Activated naive CD4-positive, alpha-beta T cell treated with anti-CD3 and anti-CD28 coated beads for 36 hours (primary cell): ENCODE data around the gene GPR15. TPM values are rescaled to one million over a fixed set of nuclear protein-coding genes. Genes with fewer than 3 reads are reported as not detected.
"Not testable (repeated sequence)": the region's sequence is repeated elsewhere in the genome, so short reads cannot be mapped to it uniquely, and the experiment has no call there.

ENCODE experiments used
- CTCF ChIA-PET: fragments of 350-600 bp; sonication (Branson Sonifier 250); formaldehyde crosslinking; loops from one replicate; lab custom pipeline; 2021; ENCODE audit warnings: antibody characterized with exemption; lab: Charles Lee
- DNase-seq: peaks from one replicate; pipeline ENCODE4 v3.0.0-alpha.2; 2020
- H3K27ac Mint-ChIP-seq: one replicate; pipeline ENCODE4 v1.8.0; 2021; ENCODE audit warnings: mild to moderate bottlenecking, mixed read lengths
- H3K27me3 Mint-ChIP-seq: one replicate; pipeline ENCODE4 v1.8.0; 2021; ENCODE audit warnings: low read depth, mixed read lengths
- H3K36me3 Mint-ChIP-seq: one replicate; pipeline ENCODE4 v1.8.0; 2021; ENCODE audit warnings: low read depth, mixed read lengths
- H3K4me1 Mint-ChIP-seq: one replicate; pipeline ENCODE4 v1.8.0; 2021; ENCODE audit warnings: low read depth, mixed read lengths
- H3K4me3 Mint-ChIP-seq: one replicate; pipeline ENCODE4 v1.8.0; 2021; ENCODE audit warnings: mild to moderate bottlenecking, moderate library complexity, mixed read lengths
- H3K9me3 Mint-ChIP-seq: one replicate; pipeline ENCODE4 v1.8.0; 2021; ENCODE audit warnings: mixed read lengths
- intact Hi-C: fragments of 100-400 bp; cut with micrococcal nuclease; formaldehyde crosslinking; loops from one replicate; pipeline ENCODE4 v1.15.1; 2023
- total RNA-seq, 2 experiments: library from RNA; stranded (reverse); gene quantifications; one replicate each; pipeline ENCODE4 v1.2.3, GENCODE V29; 2021

The GPR15 gene
- total RNA-seq, 2 experiments from 2014 or later: 0.25 to 0.26 TPM

- Mint-ChIP-seq H3K4me1 (peaks cover 52% of the 10 kb centered on the region), H3K4me3 (no peak overlapping the region), H3K27ac (peak overlapping the region; percentile 30), H3K36me3 (no peaks in the 10 kb centered on the region), H3K27me3 (peaks cover 5% of the 10 kb centered on the region), H3K9me3 (no peaks in the 10 kb centered on the region)
- CTCF ChIA-PET: no interaction called here
- intact Hi-C loops: no loop called here
- no peak for DNase-seq
Measured at GRCh38 chr3:98552232-98553020, 20.6 kb downstream of the GPR15 start.

- H3K4me3 Mint-ChIP-seq: no peak overlapping the region
- H3K4me1 Mint-ChIP-seq: peaks cover 57% of the 10 kb centered on the region
- DNase-seq: no peak
- no peaks in the 10 kb centered on the region for H3K9me3 Mint-ChIP-seq
- H3K27me3 Mint-ChIP-seq: peaks cover 5% of the 10 kb centered on the region
- no peaks in the 10 kb centered on the region for H3K36me3 Mint-ChIP-seq
- peak overlapping the region; percentile 30 for H3K27ac Mint-ChIP-seq
- CTCF ChIA-PET: interaction anchor here (0.6 kb wide), 1 partner anchor 21 kb away, joined by 5 read pairs; no protein-coding TSS in a partner anchor
- intact Hi-C loops: no loop called here
Measured at GRCh38 chr3:98553021-98553563, 21.3 kb downstream of the GPR15 start.

- intact Hi-C loops: no loop called here
- H3K27me3 Mint-ChIP-seq: peaks cover 5% of the 10 kb centered on the region
- peaks cover 64% of the 10 kb centered on the region for H3K4me1 Mint-ChIP-seq
- H3K4me3 Mint-ChIP-seq: no peak overlapping the region
- CTCF ChIA-PET: interaction anchor here (0.8 to 2.0 kb wide), 2 partner anchors 11 to 19 kb away, joined by 3 to 4 read pairs; no protein-coding TSS in a partner anchor
- no peaks in the 10 kb centered on the region for H3K36me3 Mint-ChIP-seq
- no peak overlapping the region for H3K27ac Mint-ChIP-seq
- no peaks in the 10 kb centered on the region for H3K9me3 Mint-ChIP-seq
- DNase-seq: no peak
Measured at GRCh38 chr3:98553753-98554152, 22.0 kb downstream of the GPR15 start.

- intact Hi-C loops: no loop called here
- Mint-ChIP-seq H3K9me3 (no peaks in the 10 kb centered on the region), H3K4me1 (peaks cover 69% of the 10 kb centered on the region), H3K36me3 (no peaks in the 10 kb centered on the region), H3K27ac (no peak overlapping the region), H3K4me3 (no peak overlapping the region), H3K27me3 (peaks cover 5% of the 10 kb centered on the region)
- DNase-seq: no peak
- CTCF ChIA-PET: interaction anchor here (0.8 to 2.7 kb wide), 3 partner anchors 10 to 32 kb away, joined by 3 to 8 read pairs (median 4); partner anchors contain the start of gene CLDND1
Measured at GRCh38 chr3:98554580-98554979, 22.8 kb downstream of the GPR15 start.

- H3K36me3 Mint-ChIP-seq: no peaks in the 10 kb centered on the region
- H3K27ac Mint-ChIP-seq: peak overlapping the region; percentile 70
- H3K4me3 Mint-ChIP-seq: peak overlapping the region; percentile 22
- intact Hi-C loops: loop anchor here (5.0 kb wide), 2 partner anchors 583 to 1847 kb away; partner anchors contain the start of genes LNP1, RIOX2 and TOMM70
- H3K27me3 Mint-ChIP-seq: peaks cover 5% of the 10 kb centered on the region
- peaks cover 69% of the 10 kb centered on the region for H3K4me1 Mint-ChIP-seq
- DNase-seq: no peak
- CTCF ChIA-PET: interaction anchor here (2.0 to 2.7 kb wide), 2 partner anchors 17 to 32 kb away, joined by 4 to 8 read pairs; partner anchors contain the start of gene CLDND1
- peaks cover 3% of the 10 kb centered on the region for H3K9me3 Mint-ChIP-seq
Measured at GRCh38 chr3:98555025-98555379, 23.2 kb downstream of the GPR15 start.

GRCh38 chr3:98556164-98557130 lies 24.7 kb downstream of the GPR15 start:
- H3K27ac Mint-ChIP-seq: peak overlapping the region; percentile 83
- H3K36me3 Mint-ChIP-seq: no peaks in the 10 kb centered on the region
- peaks cover 76% of the 10 kb centered on the region for H3K4me1 Mint-ChIP-seq

GRCh38 chr3:98557324-98558010 lies 25.7 kb downstream of the GPR15 start:
- H3K4me3 Mint-ChIP-seq: peak overlapping the region; percentile 4
- peaks cover 75% of the 10 kb centered on the region for H3K4me1 Mint-ChIP-seq
- H3K9me3 Mint-ChIP-seq: peaks cover 4% of the 10 kb centered on the region
- H3K27ac Mint-ChIP-seq: peak overlapping the region; percentile 83
- intact Hi-C loops: loop anchor here (1.0 to 5.0 kb wide), 5 partner anchors 8 to 1845 kb away; partner anchors contain the start of genes LNP1, RIOX2 and TOMM70
- CTCF ChIA-PET: interaction anchor here (0.6 to 1.6 kb wide), 7 partner anchors 9 to 600 kb away, joined by 3 to 7 read pairs (median 3); no protein-coding TSS in a partner anchor
- peak; percentile 73 for DNase-seq
- H3K36me3 Mint-ChIP-seq: no peaks in the 10 kb centered on the region
- H3K27me3 Mint-ChIP-seq: peaks cover 5% of the 10 kb centered on the region

More at GRCh38 chr3:98556164-98557130, 24.7 kb downstream of the GPR15 start:
- H3K4me3 Mint-ChIP-seq: peak overlapping the region; percentile 30
- H3K9me3 Mint-ChIP-seq: peaks cover 4% of the 10 kb centered on the region
- peak; percentile 87 for DNase-seq
- intact Hi-C loops: loop anchor here (1.0 to 5.0 kb wide), 9 partner anchors 9 to 1846 kb away; partner anchors contain the start of genes CLDND1, CPOX, LNP1 and RIOX2
- CTCF ChIA-PET: interaction anchor here (0.6 to 2.7 kb wide), 6 partner anchors 9 to 599 kb away, joined by 3 to 8 read pairs (median 4); partner anchors contain the start of gene CLDND1
- H3K27me3 Mint-ChIP-seq: peaks cover 5% of the 10 kb centered on the region

- DNase-seq: no peak
- H3K4me3 Mint-ChIP-seq: no peak overlapping the region
- intact Hi-C loops: loop anchor here (5.0 kb wide), 2 partner anchors 586 to 1844 kb away; partner anchors contain the start of genes LNP1, RIOX2 and TOMM70
- no peaks in the 10 kb centered on the region for H3K36me3 Mint-ChIP-seq
- CTCF ChIA-PET: interaction anchor here (0.7 to 1.6 kb wide), 6 partner anchors 10 to 39 kb away, joined by 3 to 7 read pairs (median 3); no protein-coding TSS in a partner anchor
- peaks cover 74% of the 10 kb centered on the region for H3K4me1 Mint-ChIP-seq
- no peak overlapping the region for H3K27ac Mint-ChIP-seq
- peaks cover 4% of the 10 kb centered on the region for H3K9me3 Mint-ChIP-seq
- H3K27me3 Mint-ChIP-seq: peaks cover 5% of the 10 kb centered on the region
Measured at GRCh38 chr3:98558100-98558827, 26.5 kb downstream of the GPR15 start.

- intact Hi-C loops: loop anchor here (5.0 kb wide), 2 partner anchors 587 to 1843 kb away; partner anchors contain the start of genes LNP1, RIOX2 and TOMM70
- CTCF ChIA-PET: interaction anchor here (1.0 kb wide), 1 partner anchor 23 kb away, joined by 3 read pairs; no protein-coding TSS in a partner anchor
- peaks cover 78% of the 10 kb centered on the region for H3K4me1 Mint-ChIP-seq
- not testable (repeated sequence) for H3K9me3 Mint-ChIP-seq, H3K27me3 Mint-ChIP-seq, DNase-seq, H3K27ac Mint-ChIP-seq, H3K4me3 Mint-ChIP-seq, H3K36me3 Mint-ChIP-seq
Measured at GRCh38 chr3:98559769-98560168, 28.0 kb downstream of the GPR15 start.

- peaks cover 4% of the 10 kb centered on the region for H3K9me3 Mint-ChIP-seq
- DNase-seq: no peak
- H3K4me3 Mint-ChIP-seq: no peak overlapping the region
- H3K4me1 Mint-ChIP-seq: peaks cover 78% of the 10 kb centered on the region
- CTCF ChIA-PET: interaction anchor here (1.7 kb wide), 1 partner anchor 13 kb away, joined by 6 read pairs; no protein-coding TSS in a partner anchor
- H3K36me3 Mint-ChIP-seq: no peaks in the 10 kb centered on the region
- intact Hi-C loops: no loop called here
- no peak overlapping the region for H3K27ac Mint-ChIP-seq
- H3K27me3 Mint-ChIP-seq: peaks cover 2% of the 10 kb centered on the region
Measured at GRCh38 chr3:98560911-98561310, 29.1 kb downstream of the GPR15 start.
